SU-DHL-6 (cell line): ENCODE data around the gene EDIL3.

Experiments
- H2AFZ ChIP-seq: fragments of 200-600 bp; sonication (generic); 2 replicates; pipeline ENCODE4 v1.6.1; 2014; ENCODE audit warnings: low read depth, mild to moderate bottlenecking, moderate library complexity, mixed read lengths, antibody characterized with exemption, low read length; ENCODE audit not compliant: severe bottlenecking
- H3F3A ChIP-seq: fragments of 200-600 bp; shearing (Covaris generic); 2 replicates; pipeline ENCODE4 v1.6.0; 2016; ENCODE audit warnings: antibody characterized with exemption, mild to moderate bottlenecking; ENCODE audit not compliant: insufficient read depth
- H3K27ac ChIP-seq: fragments of 200-600 bp; sonication (generic); 2 replicates; pipeline ENCODE4 v1.5.1; 2016; ENCODE audit warnings: low read depth, mild to moderate bottlenecking, low read length, moderate library complexity, mixed read lengths
- H3K27me3 ChIP-seq: fragments of 200-600 bp; sonication (generic), shearing (Covaris generic); 2 replicates; pipeline ENCODE4 v1.6.0; 2014; ENCODE audit warnings: mild to moderate bottlenecking, low read length
- H3K36me3 ChIP-seq: fragments of 200-600 bp; sonication (generic); 2 replicates; pipeline ENCODE4 v1.6.1; 2014; ENCODE audit warnings: mild to moderate bottlenecking, low read length, mixed read lengths
- H3K4me2 ChIP-seq: fragments of 300-600, 200-600 bp; shearing (Covaris generic), sonication (generic); 2 replicates; pipeline ENCODE4 v1.6.0; 2014; ENCODE audit warnings: low read length, low read depth, mild to moderate bottlenecking; ENCODE audit not compliant: poor library complexity, severe bottlenecking
- H3K4me3 ChIP-seq: fragments of 200-600 bp; sonication (generic); 2 replicates; pipeline ENCODE4 v1.5.1; 2014; ENCODE audit warnings: antibody characterized with exemption, low read length, mild to moderate bottlenecking, mixed read lengths; ENCODE audit not compliant: insufficient read depth, poor library complexity, severe bottlenecking
- H3K79me2 ChIP-seq: fragments of 200-600 bp; sonication (generic); 2 replicates; pipeline ENCODE4 v1.6.1; 2014; ENCODE audit warnings: mild to moderate bottlenecking, low read length, moderate library complexity; ENCODE audit not compliant: insufficient read depth
- H3K9ac ChIP-seq: fragments of 200-600 bp; sonication (generic); 2 replicates; pipeline ENCODE4 v1.7.0; 2014; ENCODE audit warnings: mild to moderate bottlenecking, low read length
- H3K9me2 ChIP-seq: fragments of 200-600 bp; sonication (generic); replicated peaks from 2 replicates; pipeline ENCODE4 v1.6.1; 2014; ENCODE audit warnings: low read length; ENCODE audit not compliant: insufficient read depth
- H3K9me3 ChIP-seq: fragments of 200-600 bp; sonication (generic); 2 replicates; pipeline ENCODE4 v1.6.1; 2014; ENCODE audit warnings: low read length, mixed read lengths; ENCODE audit not compliant: insufficient read depth
- H4K20me1 ChIP-seq: fragments of 200-600 bp; sonication (generic); 2 replicates; pipeline ENCODE4 v1.6.1; 2014; ENCODE audit warnings: low read depth, mild to moderate bottlenecking, antibody characterized with exemption, low read length, moderate library complexity, mixed read lengths
- EZH2phosphoT487 ChIP-seq: fragments of 200-600 bp; sonication (generic), shearing (Covaris generic); conservative IDR thresholded peaks from 2 replicates; pipeline ENCODE4 v1.6.1; 2018; ENCODE audit warnings: mild to moderate bottlenecking, antibody characterized with exemption, low read length, moderate library complexity, mixed read lengths
- TF ChIP-seq, protein P1 (sequence below): fragments of 200-600 bp; sonication (generic); IDR thresholded peaks from one replicate; pipeline ENCODE4 v1.5.1; 2017; ENCODE audit warnings: antibody characterized with exemption, mild to moderate bottlenecking, low read length, moderate library complexity; ENCODE audit not compliant: insufficient read depth, poor library complexity, severe bottlenecking

The EDIL3 gene

GRCh38 chr5:84373506-84373905 is 11.2 kb downstream of the EDIL3 start:
- no peaks in the 10 kb centered on the region for H3K79me2 ChIP-seq
- no peaks in the 10 kb centered on the region for H4K20me1 ChIP-seq
- H3K4me3 ChIP-seq, result no peak overlapping the region
- H3K9ac ChIP-seq, result no peak overlapping the region
- no peak overlapping the region for H3K4me2 ChIP-seq
- no peak overlapping the region for H2AFZ ChIP-seq
- TF ChIP-seq, protein P1, sequence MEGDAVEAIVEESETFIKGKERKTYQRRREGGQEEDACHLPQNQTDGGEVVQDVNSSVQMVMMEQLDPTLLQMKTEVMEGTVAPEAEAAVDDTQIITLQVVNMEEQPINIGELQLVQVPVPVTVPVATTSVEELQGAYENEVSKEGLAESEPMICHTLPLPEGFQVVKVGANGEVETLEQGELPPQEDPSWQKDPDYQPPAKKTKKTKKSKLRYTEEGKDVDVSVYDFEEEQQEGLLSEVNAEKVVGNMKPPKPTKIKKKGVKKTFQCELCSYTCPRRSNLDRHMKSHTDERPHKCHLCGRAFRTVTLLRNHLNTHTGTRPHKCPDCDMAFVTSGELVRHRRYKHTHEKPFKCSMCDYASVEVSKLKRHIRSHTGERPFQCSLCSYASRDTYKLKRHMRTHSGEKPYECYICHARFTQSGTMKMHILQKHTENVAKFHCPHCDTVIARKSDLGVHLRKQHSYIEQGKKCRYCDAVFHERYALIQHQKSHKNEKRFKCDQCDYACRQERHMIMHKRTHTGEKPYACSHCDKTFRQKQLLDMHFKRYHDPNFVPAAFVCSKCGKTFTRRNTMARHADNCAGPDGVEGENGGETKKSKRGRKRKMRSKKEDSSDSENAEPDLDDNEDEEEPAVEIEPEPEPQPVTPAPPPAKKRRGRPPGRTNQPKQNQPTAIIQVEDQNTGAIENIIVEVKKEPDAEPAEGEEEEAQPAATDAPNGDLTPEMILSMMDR, result no peak
- no peak for TF ChIP-seq EZH2phosphoT487
- no peaks in the 10 kb centered on the region for H3F3A ChIP-seq
- H3K9me2 ChIP-seq, result no peaks in the 10 kb centered on the region
- H3K36me3 ChIP-seq, result no peaks in the 10 kb centered on the region
- H3K9me3 ChIP-seq, result no peaks in the 10 kb centered on the region
- no peak overlapping the region for H3K27ac ChIP-seq
- H3K27me3 ChIP-seq, result no peaks in the 10 kb centered on the region

- Histone ChIP-seq H3K36me3 (no peaks in the 10 kb centered on the region), H3K4me3 (no peak overlapping the region), H4K20me1 (no peaks in the 10 kb centered on the region), H3K27ac (no peak overlapping the region), H3K27me3 (no peaks in the 10 kb centered on the region), H3K4me2 (no peak overlapping the region), H3K79me2 (no peaks in the 10 kb centered on the region), H2AFZ (no peak overlapping the region), H3K9me3 (no peaks in the 10 kb centered on the region), H3K9ac (no peak overlapping the region), H3K9me2 (no peaks in the 10 kb centered on the region), H3F3A (no peaks in the 10 kb centered on the region)
- TF ChIP-seq EZH2phosphoT487, result no peak
- TF ChIP-seq, protein P1, result no peak
Measured at GRCh38 chr5:84372066-84372695, 12.5 kb downstream of the EDIL3 start.

- Histone ChIP-seq H3K79me2 (no peaks in the 10 kb centered on the region), H4K20me1 (no peaks in the 10 kb centered on the region), H3K9me2 (no peaks in the 10 kb centered on the region), H3K36me3 (no peaks in the 10 kb centered on the region), H3K27me3 (no peaks in the 10 kb centered on the region), H3K9me3 (no peaks in the 10 kb centered on the region), H2AFZ (no peak overlapping the region), H3K27ac (no peak overlapping the region), H3K4me2 (no peak overlapping the region), H3K4me3 (no peak overlapping the region), H3F3A (no peaks in the 10 kb centered on the region), H3K9ac (no peak overlapping the region)
- TF ChIP-seq, protein P1, result no peak
- no peak for TF ChIP-seq EZH2phosphoT487
Measured at GRCh38 chr5:84370176-84370575, 14.5 kb downstream of the EDIL3 start.
